Iris pigment epithelial cell (primary cell): ENCODE data around the gene FOXL1.

Source experiments
- DNase-seq: peaks from one replicate; pipeline ENCODE4 v3.0.0-alpha.2; 2011; ENCODE audit warnings: low read depth

FOXL1 gene

DNA sequence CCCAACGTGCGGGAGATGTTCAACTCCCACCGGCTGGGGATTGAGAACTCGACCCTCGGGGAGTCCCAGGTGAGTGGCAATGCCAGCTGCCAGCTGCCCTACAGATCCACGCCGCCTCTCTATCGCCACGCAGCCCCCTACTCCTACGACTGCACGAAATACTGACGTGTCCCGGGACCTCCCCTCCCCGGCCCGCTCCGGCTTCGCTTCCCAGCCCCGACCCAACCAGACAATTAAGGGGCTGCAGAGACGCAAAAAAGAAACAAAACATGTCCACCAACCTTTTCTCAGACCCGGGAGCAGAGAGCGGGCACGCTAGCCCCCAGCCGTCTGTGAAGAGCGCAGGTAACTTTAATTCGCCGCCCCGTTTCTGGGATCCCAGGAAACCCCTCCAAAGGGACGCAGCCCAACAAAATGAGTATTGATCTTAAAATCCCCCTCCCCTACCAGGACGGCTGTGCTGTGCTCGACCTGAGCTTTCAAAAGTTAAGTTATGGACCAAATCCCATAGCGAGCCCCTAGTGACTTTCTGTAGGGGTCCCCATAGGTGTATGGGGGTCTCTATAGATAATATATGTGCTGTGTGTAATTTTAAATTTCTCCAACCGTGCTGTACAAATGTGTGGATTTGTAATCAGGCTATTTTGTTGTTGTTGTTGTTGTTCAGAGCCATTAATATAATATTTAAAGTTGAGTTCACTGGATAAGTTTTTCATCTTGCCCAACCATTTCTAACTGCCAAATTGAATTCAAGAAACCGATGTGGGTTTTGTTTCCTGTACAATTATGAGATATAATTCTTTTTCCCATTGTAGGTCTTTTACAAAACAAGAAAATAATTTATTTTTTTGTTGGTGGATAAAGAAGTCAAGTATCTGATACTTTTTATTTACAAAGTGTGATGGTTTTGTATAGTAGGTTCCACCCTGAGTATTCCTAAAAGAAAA, 9.4 kb upstream of the FOXL1 start:
- no peak for DNase-seq

DNA sequence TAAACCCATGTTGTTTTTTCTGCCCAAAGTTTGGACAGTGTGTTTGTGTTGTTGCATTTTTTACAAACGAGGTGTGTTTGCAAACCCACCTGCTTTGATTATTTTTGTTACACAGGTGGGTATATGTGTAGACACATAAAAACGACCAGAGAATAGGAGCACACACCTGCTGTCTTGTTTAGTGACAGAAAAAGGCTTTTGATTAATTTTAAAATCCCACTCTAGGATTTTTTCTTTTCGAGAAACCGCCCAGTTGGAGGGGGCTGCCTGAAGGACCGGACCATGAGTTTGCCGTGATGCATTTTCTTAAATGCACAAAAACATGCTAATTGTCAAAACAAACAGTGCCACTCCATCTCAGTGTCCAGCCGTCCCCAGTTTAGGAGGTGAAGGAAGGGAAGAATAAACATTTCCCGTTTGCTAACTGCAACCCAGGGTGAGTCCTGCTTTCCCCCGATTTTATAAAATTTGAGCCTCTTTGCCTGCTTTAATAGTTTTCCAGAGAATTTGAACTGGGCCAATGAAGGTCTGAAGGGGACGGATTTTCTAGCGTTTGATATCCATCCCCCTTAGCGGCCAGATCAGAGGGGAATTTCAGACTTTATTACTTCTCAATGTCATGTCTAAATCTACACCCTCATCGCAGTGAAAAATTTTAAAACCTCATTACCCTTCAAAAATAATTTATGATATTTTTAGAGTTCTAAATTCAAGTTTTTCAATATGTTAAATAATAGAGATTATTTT, 8.5 kb upstream of the FOXL1 start:
- DNase-seq = no peak

DNA sequence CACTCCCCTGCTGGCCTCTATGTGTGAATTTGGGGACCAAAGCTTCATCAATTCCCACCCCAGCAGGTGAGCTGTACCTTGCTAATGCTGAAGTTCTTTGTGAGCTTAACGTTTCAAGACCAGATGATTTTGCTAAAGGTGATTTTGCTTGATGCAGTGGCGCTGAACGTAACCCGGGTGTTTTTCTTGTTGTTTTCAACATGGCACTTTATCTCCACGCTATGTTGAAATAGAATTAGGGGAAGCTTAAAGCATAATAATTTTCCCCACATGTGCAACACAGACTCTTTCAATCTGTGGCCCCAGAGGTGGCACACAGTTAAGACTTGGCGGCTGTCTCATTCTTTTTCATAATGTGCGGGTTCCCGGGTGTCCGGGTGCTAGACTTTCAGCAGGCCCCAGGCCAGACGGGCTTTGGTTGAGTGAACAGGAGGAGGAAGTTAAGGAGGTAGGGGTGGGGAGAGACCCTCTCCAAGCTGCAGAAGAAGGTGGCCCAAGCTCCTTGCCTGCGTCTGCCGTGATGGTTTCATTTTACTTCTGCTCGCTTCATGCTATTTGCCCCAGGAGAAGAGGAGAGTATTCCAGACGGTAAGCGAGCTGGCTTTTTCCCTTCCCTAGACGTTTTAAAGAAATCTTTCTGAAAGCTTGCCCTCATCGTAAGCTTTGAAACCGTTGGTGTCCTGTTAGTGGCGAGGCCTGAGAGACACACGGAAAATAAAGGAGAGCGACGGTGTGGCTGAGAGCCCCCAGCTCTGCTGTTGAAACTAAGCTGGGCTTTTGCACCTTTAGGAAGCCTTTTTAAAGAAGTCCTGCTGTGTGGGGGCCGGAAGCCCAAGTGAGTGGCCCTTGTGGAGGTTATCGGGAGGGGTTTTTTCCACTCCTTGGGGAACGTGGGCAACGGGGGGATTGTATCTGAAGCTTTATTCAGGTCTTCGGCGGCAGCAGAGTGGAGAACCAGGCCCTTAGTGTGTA, 7.5 kb upstream of the FOXL1 start:
- DNase-seq = peak; percentile 40

DNA sequence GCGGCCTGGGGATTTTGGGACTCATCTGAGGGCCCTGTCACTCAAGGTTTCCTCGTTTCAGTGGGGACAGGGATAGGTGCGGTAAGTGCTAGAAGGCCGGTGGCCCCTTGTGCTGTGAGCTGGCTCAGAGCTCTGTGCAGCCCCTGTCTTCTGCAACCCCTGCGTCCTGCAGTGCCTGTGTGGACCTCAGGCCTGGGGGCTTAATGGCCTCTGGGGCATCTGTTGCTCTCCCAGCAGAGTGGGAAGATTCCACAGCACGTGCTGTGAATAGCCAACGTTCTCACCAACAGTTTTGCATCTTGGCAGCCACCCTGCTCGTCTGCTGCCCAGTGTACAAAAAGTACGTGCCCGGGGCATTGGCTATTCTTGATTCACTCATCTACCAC, 6.8 kb upstream of the FOXL1 start:
- no peak for DNase-seq

DNA sequence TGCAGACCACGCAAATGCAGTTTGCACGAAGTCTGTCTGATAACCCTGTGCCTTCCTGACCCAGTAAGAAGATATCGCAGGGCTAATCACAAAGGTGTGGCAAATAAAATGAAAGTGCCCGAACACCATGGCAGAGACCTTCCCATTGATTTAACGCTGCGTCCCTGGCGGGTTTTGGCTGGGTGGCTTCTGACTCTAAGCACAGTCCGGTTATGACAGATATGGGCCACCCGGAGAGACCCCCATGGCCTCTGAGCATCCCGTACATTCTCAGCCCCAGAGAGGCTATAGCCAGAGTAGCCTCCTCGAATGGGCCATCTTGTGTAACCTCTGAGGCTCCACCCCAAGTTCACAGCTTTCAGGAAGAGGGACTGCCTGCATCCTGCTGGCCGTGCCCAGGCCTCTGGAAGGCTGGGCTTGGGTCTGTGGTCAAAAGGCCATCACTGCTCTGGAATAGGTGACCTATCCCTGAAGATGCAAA, 6.3 kb upstream of the FOXL1 start:
- DNase-seq = no peak

DNA sequence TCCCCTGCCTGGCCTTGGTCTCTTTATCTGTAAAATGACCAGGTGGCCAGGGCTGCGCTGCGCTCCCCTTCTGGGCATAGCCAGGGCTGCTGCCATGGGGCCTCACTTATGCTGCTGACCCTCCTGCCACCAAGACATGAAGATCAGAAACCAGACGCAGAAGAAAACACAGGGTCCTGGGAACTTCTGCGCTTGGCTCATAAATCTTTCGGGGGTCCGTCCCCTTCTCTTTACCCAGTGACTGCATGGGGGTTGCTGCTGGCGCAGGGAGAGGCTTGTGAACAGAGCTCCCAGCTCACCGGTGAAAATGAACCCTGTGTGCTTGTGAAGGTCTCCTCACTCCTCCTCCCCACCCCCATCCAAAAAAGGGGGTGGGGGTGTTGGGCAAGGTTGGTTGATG, 5.7 kb upstream of the FOXL1 start:
- DNase-seq = no peak

DNA sequence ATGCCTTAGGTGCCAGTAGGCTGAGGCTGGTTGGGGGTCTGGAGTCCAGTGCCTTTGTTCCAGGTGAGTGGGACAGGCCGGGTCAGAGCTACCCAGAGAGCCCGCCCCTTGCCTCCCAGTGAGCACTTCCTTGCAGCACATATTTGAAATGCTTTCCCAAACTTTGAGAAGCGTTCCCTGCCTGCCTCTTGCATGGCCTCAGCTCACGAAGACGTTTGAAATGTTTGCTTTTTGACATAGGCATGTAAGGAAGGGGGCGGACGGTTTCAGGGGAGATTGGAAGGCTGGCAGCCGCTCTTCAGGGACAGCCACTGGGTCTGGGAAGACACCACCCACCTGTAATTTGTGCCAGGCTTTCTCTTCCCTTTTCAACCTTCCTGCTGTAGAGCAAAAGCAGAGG, 5.1 kb upstream of the FOXL1 start:
- DNase-seq = no peak

DNA sequence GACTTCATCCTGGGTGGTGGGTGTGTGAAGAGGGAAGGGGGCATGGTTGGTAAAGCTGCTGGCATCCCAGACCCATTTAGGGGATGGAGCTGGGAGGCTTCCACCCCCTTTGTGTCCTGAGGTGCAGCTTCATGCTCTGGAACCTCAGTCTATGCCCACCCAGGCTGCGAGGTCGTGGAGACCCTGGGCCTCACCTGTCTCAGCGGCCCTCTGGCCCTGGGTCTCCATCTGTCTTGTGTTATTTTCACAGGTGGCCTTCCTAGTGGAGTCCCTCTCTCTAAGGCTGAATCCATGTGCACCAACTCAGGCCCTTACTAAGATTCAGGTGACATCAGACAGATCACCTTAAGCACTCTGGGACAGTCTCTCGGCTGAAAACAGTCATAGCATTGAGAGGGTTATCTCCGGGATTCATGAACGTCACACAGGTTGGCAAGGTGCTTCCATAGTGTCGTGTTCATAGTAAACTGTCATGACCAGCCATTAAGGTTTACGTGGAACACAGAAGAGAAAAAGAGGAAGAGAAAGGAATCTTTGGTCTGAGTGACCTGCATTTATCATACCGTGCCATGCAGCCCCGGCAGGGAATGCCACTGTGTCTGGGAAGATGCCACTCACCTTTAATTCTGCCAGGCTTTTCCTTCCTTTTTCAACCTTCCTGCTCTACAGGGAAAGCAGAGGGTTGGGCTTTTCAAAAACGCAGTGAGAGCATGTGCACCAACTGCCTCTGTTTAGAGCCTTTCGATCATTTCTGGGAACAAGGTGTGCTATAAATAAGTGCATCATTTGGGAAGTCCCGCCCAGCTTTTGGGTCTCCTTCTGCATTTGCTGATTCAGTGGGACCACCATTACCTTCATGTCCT, 4.5 kb upstream of the FOXL1 start:
- DNase-seq = no peak

DNA sequence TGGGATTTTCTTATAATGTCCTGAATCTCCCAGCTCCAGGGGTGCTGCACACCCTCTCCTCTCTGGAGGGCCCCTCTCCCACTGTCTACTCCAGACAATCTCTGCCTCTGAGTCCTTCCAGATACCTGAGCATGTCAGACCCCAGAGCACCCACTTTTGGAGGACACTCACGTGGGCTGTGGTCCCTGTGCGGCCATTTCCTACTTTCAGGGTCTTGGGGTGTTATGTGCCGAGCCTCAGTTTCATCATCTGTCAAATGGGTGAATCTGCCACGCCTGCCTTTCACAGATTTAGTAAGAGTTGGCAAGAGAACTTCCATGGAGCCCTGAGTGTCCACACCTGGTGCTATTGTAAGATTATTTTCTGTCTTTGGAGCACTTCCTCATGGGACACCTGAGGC, 3.7 kb upstream of the FOXL1 start:
- DNase-seq = no peak

DNA sequence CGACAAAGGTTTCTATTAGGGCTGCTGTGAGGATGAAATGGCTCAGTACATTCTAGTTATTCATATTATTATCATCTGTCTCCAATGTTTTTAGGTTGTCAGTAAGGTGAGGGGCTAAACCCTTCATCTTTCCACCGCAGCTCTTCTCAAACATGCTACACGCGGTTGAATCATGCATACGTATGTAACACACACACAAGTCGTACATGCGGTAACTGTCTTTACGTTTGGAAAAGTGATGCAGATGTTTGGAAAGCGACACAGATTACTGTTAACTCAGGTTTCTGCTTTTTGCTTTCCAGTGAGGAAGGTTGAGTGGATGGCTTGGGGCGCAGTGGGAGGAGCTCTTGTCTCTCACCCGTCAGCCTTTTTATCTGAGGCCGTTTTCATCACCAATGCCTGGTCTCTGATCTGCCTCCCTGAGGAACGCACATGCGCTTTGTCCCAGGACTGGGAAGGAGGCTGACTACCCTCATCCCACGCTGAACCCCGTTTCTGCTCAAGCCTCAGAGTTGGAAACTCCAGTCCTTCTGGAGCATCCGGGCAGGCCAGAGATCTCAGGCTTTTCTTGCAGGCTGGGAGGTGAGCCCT, 3.2 kb upstream of the FOXL1 start:
- DNase-seq = no peak

DNA sequence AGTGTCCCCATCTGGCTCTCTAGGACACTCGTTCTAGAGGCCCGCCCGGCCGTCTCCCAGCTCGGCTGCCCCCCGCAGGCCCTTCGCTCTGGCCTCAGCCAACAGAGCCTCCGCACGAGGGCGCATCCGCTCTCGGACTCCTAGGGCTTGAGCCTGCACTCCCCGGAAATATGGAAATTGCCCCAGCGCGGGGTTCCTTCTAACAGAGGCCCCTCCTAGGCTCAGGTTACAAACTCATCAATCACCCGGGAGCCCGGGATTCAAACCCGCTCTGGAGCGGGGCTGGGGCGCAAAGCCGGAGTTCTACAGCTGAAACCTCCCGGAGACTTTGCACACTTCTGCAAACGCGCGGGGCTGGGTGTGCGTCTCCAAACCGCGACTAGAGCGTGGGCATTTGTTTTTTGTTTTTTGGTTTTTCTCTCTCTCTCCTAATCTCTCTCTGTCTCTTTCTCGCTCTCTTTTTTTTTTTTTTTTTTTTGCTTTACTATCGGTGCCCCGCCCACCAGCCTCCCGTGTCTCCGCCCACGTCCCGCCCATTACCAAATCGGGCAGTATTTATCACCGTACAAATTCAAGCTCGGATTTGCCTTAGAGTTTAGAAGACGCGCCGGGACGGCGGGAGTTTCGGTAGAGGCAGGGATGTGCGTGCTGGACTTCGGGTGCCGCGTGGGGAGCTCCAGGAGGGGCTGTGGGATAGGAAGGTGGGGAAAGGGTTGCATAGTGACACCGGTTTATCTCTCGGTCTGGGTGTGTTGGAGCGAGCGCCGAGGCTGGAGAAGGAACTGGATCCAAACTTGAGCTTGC, 2.4 kb upstream of the FOXL1 start:
- DNase-seq = peak; percentile 96

DNA sequence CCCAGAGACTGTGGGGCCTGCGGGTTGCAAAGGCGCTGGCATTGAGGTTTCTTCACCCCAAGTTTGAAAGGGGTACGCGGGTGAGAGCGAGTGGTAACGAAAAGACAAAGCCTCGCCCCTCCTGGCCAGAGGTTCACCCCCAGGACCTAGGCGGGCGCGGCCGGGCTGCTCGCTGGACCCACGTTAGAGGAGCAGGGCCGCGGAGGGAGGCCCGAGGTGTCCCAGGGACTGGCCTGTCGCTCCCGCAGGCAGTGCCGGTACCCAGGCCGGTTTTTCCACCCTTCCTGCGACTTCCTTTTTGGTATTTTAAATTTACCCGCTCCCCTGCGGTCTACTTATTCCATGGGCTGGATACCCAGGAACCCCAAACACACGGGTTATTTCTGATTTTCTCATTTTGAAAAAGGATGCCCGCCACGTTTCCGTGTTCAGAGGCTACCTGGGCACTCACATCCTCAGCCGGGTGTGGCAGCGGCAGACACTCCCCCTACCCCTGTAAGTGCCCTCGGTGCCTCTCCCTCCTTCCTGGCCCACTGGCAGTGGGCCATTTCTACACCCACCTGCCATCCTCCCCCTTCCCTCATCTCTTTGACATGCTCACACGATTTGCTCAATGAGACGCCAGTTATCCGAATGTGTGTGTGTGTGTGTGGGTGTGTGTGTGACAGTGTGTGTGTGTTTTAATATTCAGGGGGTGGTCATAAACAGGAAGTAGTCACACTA, 1.6 kb upstream of the FOXL1 start:
- DNase-seq = peak; percentile 40

DNA sequence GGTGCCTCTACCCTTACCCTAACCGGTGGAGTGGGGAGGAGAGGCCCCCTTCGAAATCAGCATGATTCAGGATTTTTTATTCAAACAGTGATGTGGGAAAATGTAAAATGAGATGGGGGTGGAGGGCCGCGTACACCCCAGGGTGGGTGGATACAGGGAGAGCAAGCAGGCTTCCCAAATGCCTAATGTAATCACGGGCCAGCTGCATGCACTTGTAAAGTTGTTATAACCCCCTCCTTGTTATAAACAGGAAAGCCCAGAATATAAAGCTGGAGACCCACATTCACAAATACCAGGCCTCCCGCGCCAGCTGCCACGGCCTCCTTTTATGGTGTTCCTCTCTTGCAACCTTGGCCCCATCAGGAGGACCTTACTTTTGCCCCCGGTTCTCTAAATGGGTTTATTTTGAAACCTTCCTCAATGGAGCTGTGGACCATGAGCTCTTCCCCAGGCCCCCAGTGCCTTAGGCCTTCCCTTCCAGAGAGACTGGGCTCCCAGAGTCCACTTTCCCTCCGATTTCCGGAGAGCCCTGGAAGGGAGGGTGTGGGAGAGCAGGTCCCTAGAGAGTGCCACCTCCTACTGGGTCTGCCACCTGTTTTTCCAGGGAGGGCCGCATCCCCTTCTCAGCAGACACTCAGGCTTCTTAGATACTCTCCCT, 906 bp upstream of the FOXL1 start:
- DNase-seq = no peak

DNA sequence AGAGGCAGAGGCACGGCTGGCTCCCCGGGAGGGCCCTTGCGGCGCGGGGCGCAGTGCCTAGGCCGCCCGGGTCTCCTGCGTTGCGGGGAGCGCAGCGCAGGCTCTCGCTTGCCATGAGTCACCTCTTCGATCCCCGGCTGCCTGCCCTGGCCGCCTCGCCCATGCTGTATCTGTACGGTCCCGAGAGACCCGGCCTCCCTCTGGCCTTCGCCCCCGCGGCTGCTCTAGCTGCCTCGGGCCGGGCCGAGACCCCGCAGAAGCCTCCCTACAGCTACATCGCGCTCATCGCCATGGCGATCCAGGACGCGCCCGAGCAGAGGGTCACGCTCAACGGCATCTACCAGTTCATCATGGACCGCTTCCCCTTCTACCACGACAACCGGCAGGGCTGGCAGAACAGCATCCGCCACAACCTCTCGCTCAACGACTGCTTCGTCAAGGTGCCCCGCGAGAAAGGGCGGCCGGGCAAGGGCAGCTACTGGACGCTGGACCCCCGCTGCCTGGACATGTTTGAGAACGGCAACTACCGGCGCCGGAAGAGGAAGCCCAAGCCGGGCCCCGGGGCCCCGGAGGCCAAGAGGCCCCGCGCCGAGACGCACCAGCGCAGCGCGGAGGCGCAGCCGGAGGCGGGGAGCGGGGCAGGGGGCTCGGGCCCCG, 390 bp downstream of the FOXL1 start:
- peak; percentile 79 for DNase-seq

DNA sequence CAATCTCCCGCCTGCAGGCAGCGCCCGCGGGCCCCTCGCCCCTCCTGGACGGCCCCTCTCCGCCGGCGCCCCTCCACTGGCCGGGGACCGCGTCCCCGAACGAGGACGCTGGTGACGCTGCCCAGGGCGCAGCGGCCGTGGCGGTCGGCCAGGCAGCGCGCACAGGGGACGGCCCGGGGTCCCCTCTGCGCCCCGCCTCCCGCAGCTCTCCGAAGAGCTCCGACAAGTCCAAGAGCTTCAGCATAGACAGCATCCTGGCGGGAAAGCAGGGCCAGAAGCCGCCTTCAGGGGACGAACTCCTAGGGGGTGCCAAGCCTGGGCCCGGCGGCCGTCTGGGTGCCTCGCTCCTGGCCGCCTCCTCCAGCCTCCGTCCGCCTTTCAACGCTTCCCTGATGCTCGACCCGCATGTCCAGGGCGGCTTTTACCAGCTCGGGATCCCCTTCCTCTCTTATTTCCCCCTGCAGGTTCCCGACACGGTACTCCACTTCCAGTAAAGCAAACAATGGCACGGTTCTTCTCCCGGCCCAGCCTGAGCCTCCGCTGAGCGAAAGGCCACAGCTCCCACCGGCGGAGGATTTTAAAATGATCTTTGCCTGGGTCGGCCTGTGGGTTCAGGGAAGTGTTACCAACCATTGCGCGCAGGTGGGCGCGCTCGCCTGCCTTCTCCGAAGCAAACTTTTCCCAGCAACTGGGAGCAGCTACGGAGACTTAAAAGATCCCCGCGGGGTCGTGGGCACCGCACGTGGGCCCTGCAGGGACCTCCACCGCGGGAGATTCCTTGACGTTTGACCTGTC, 1.1 kb downstream of the FOXL1 start:
- DNase-seq = no peak

DNA sequence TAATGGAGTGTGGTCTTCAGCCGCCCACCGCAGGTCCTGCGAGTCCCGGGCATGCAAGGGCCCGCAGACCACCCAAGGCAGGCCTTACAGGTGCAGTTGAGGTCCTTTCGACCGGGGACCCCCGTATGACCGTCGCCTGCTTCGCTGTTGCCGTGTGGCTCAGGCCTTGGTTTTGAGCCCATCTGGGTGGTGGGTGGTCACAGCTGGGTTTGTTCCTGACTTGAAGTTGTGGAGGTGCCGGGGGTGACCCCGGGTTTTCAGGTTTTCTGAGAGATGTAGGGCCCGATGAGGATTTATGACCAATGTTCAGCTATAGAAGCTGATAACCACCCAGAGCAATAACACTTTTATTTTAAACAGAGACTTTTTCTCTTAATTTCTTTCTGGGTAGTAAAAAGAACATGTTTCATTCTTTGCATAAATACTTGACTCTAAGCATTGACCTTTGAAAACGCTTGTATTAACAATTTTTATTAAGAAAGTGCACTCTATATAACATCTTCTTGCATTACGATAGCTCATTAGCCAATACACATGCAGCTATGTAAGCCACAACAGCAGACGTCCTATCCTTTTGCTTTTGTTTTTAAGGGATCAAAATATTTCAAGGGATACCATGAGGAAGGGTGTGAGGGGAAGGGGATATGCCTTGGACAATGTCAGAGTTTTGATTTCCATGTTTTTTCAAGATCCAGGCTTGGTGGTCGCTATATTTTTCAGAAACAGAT, 1.9 kb downstream of the FOXL1 start:
- DNase-seq = no peak

DNA sequence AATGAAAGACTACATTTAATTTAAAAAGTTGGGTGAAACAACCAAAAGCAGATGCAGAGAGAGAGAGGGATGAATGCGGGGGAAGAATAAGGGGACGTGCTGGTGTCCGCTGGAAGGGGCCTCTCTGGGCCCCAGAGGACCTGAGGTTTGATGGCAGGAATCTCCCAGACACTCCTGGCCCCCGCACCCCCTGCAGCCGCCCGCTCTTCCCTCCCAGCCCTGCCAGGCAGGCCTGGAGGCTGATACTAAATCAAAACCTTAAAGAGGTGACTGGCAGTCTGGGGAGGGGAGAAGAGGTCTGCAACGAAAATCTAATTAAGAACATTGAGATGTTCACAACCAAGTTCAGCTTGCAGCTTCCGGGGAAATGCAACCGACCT, 2.4 kb downstream of the FOXL1 start:
- no peak for DNase-seq
